GM12865 (cell line): ENCODE data around the gene HNRNPD.

ENCODE experiments used
- DNase-seq: peaks from one replicate; pipeline ENCODE4 v3.0.0; 2010; ENCODE audit warnings: low read depth
- H3K4me3 ChIP-seq: 2 replicates; pipeline ENCODE4 v1.5.1; 2011; ENCODE audit warnings: mild to moderate bottlenecking, low read depth, low read length, control low read depth
- TF ChIP-seq, protein P1 (sequence below): IDR thresholded peaks from 2 replicates; pipeline ENCODE4 v1.5.1; 2011; ENCODE audit warnings: low read length, control low read depth, low read depth, inconsistent platforms; ENCODE audit not compliant: insufficient read depth; ENCODE audit errors: missing control alignments

HNRNPD gene

DNA sequence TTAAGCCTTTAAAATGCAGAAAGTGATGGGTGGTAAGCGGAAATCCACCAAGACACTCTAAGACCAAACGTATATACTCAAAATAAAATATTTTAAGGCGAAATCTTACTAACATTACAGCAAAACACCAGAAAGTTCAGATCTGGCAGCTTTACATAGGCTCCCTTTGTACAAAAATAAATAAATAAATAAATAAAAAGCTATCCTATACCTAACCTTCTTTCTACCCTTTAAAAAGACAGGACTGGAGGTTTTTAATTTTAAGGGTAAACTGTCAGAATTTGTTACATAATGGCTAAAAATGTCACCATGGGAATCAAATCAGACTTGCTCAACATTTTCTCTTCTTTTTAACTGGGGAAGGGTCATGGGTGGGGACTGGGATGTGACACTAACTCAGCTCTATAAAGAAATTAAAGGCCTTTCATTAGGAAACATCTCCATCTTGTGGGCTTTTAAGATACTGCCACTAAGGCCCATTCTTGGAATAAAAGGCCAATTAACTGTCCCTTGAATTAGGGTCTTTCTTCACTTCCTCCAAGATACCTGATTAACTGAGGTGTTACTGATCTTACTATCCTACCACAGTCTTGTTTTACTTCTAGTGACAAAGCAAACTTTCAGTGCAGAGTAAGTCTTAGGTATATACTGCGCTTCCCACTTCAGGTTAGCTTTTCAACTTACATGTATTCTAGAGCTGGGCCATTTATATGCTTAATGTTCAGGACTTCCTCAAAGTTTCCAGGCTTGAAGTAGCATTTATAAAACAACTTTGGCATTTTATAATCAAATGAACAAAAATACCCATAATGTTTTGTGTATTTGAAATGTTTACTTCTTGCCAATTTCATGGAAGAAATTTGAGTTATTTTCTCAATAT lies 13.3 kb downstream of the HNRNPD start:
- TF ChIP-seq, protein P1, sequence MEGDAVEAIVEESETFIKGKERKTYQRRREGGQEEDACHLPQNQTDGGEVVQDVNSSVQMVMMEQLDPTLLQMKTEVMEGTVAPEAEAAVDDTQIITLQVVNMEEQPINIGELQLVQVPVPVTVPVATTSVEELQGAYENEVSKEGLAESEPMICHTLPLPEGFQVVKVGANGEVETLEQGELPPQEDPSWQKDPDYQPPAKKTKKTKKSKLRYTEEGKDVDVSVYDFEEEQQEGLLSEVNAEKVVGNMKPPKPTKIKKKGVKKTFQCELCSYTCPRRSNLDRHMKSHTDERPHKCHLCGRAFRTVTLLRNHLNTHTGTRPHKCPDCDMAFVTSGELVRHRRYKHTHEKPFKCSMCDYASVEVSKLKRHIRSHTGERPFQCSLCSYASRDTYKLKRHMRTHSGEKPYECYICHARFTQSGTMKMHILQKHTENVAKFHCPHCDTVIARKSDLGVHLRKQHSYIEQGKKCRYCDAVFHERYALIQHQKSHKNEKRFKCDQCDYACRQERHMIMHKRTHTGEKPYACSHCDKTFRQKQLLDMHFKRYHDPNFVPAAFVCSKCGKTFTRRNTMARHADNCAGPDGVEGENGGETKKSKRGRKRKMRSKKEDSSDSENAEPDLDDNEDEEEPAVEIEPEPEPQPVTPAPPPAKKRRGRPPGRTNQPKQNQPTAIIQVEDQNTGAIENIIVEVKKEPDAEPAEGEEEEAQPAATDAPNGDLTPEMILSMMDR: peak; percentile 39
- no peak overlapping the region for H3K4me3 ChIP-seq
- no peak for DNase-seq

DNA sequence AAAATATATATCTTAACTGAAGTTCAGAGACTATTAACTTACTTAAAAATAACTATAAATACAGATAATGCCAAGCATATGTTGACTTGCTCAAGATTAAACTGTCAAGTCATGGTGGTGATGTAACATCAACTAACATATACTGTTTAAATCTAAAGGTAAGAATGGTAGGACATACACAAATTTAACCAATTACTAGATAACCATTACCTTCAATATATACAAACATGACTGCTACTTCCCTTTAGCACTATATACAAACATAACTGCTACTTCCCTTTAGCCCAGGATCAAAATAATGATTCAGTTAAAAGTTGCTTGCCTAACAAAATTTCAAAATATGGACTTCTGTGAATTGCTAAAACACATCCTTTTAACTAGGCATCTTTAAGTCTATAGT lies 14.9 kb downstream of the HNRNPD start:
- TF ChIP-seq, protein P1: no peak
- no peak overlapping the region for H3K4me3 ChIP-seq
- no peak for DNase-seq

DNA sequence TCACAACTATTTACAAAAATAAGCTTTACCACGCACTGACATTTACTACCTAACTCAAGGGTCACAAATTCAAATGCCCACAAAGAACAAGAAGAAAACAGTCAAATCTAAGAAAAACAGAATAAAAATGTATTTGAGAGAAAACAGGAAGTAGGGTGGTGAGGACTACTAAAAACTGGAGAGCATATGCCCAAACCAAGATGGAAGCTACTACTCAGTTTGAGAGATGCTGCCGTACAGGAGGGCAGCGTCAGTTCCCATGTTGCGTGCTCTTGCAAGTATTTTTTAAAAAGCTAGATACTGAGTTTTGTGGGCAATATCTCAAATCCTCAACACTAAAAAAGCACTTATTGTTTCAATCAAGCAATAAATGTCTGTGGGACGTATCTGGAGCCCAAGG lies 16.2 kb downstream of the HNRNPD start:
- H3K4me3 ChIP-seq: no peak overlapping the region
- TF ChIP-seq, protein P1: no peak
- DNase-seq: no peak

DNA sequence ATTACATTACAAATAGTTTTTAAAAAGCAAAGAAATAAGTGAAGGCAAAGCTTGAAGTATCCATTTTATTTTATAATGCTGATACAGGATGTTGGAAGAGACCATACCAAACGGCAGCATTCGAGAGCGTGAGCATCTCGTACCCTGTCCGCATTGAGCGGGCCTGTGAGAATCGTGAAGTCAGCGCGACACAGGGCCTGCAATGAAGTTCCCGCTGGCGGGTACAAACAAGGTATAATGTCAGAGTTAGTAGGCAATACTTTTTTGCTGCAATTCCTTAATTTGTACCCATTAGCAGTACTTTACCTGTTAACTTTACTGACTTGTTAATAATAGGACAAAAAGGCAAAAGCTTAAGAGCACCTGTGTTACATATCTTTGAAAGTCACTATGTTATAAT lies 19.0 kb downstream of the HNRNPD start:
- TF ChIP-seq, protein P1: no peak
- H3K4me3 ChIP-seq: no peak overlapping the region
- DNase-seq: no peak

DNA sequence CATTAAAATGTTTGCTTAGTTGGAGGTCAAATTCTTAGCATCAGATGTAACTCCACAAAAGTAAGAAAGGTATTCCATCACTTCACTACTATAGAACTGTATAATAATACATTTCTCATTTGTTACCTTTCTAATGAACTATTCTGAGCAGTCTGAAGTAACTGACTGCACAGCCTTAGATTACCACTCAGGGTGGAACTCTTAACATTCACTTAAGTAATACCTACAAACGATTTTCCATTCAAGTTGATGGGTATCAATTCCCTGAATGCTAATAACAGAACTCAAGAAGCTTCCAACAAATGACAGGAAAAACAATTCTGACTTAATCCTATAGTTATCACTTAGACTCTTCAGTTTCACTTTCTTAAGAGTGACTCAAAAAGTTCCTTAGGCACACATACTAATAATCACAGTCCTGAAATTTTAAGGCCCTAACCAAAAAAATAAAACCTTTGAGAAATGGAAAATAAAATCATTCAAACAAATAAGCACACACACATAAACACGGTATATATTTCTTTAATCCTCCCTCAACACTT lies 20.9 kb downstream of the HNRNPD start:
- no peak overlapping the region for H3K4me3 ChIP-seq
- TF ChIP-seq, protein P1: no peak
- DNase-seq: no peak

DNA sequence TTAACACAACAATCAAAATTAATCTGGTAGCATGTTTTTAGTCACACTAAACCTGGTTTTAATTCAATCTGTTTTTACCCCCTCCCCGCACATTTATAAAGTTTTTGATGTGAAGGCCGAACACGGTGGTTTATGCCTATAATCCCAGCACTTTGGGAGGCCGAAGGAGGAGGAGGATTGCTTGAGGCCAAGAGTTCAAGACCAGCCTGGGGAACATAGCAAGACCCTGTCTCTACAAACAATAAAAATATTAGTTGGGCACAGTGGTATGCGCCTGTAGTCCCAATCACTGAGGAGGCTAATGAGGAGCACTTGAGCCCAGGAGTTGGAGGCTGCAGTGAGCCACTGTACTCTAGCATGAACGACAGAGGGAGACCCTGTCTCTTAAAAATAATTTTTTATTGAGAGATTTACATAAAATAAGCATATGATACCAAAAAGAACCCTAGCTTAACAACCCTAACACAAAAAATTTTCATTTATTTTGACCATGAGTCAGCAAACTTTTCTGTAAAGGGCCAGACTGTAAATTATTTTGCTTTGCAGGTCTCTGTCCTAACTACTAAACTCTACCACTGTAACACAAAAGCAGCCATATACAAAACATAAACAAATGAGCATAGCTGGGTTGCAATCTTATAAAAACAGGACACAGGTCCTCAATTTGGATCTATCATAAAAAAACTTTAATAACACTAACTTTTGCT lies 21.5 kb downstream of the HNRNPD start:
- TF ChIP-seq, protein P1: no peak
- H3K4me3 ChIP-seq: no peak overlapping the region
- DNase-seq: no peak
